Activated CD4-positive, alpha-beta T cell treated with anti-CD3 and anti-CD28 coated beads, Interleukin-2, amount 10 ng/mL, durations not matched to agents 7 days and 5 days (primary cell): ENCODE data around the gene MYBBP1A. TPM values are rescaled to one million over a fixed set of nuclear protein-coding genes. Genes with fewer than 3 reads are reported as not detected.

Source experiments
- CTCF ChIA-PET: fragments of 350-600 bp; sonication (Branson Sonifier 250); formaldehyde crosslinking; loops from one replicate; lab custom pipeline; 2021; ENCODE audit warnings: antibody characterized with exemption; lab: Charles Lee
- POLR2A ChIA-PET: fragments of 350-600 bp; sonication (Branson Sonifier 250); formaldehyde crosslinking; loops from one replicate; lab custom pipeline; 2021; ENCODE audit warnings: antibody characterized with exemption; lab: Charles Lee
- DNase-seq: peaks from one replicate; pipeline ENCODE4 v3.0.0-alpha.2; 2020
- H3K27ac Mint-ChIP-seq: one replicate; pipeline ENCODE4 v1.8.0; 2021; ENCODE audit warnings: mild to moderate bottlenecking, moderate library complexity, mixed read lengths
- H3K27me3 Mint-ChIP-seq: one replicate; pipeline ENCODE4 v1.8.0; 2021; ENCODE audit warnings: mixed read lengths
- H3K36me3 Mint-ChIP-seq: one replicate; pipeline ENCODE4 v1.8.0; 2021; ENCODE audit warnings: low read depth, mixed read lengths
- H3K4me1 Mint-ChIP-seq: one replicate; pipeline ENCODE4 v1.8.0; 2021; ENCODE audit warnings: mixed read lengths
- H3K4me3 Mint-ChIP-seq: one replicate; pipeline ENCODE4 v1.8.0; 2021; ENCODE audit warnings: mild to moderate bottlenecking, moderate library complexity, mixed read lengths
- H3K9me3 Mint-ChIP-seq: one replicate; pipeline ENCODE4 v1.8.0; 2021; ENCODE audit warnings: mixed read lengths
- total RNA-seq, 2 experiments: library from RNA; stranded (reverse); gene quantifications; one replicate each; pipeline ENCODE4 v1.2.3, GENCODE V29; 2021

The MYBBP1A gene
- total RNA-seq, 2 experiments from 2014 or later, result 58.0 to 59.0 TPM

DNA sequence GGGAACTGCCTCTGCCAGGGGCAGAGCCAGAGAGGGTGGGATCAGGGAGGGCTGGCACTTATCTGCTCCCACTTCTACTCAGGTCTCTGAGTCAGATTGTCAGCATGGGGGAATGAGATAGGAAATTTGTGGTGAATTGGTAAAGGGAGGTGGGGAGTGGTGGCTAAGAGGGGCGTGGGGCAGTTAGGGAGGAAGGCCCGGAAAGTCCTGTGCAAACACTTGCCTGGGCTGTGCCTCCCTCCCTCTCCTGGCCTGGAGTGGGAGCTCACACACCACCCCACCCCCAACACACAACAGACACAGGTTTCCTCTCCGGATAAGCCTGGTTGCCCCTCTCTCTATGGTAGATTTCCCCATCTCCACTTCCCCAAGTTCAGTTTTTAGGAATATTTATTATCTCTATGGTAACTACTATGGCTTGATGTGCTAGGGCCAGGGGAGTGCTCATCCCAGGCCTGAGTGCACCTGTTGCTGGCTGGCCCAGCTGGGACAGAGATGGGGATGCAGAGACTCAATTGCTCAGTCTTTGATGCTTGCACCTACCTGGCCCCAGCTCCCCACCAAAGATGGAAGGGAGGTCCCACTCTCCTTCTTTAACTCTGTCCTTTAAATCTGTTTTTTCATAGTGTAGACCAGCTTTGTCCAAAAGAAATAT is 53.8 kb downstream of the MYBBP1A start:
- Mint-ChIP-seq H3K4me1 (peaks cover 40% of the 10 kb centered on the region), H3K36me3 (no peaks in the 10 kb centered on the region), H3K4me3 (no peak overlapping the region), H3K9me3 (no peaks in the 10 kb centered on the region), H3K27me3 (peaks cover 39% of the 10 kb centered on the region), H3K27ac (no peak overlapping the region)
- ChIA-PET CTCF (interaction anchor here (0.6 to 1.3 kb wide), 2 partner anchors 20 to 802 kb away, joined by 4 read pairs; no protein-coding TSS in a partner anchor), POLR2A (no interaction called here)
- DNase-seq, result no peak

DNA sequence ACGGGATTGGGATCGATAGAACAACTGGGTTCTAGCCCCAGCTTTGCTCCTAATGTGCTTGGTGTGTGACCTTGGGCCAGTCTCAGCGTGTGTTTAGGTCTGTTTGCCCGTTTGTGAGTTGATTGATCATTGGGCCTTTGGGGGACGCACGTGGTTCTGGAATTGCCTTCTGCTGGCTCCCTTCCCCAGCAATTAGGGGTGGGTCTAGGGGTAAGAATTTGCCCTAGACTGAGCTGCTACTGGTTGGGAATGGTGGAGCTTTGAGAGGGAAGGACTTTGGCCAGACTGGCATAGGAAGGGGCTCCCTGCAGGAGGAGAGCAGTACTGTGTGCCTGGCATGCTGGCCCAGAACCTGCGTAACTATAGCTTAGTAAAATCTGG is 55.0 kb downstream of the MYBBP1A start:
- Mint-ChIP-seq H3K4me1 (peaks cover 37% of the 10 kb centered on the region), H3K27me3 (peaks cover 39% of the 10 kb centered on the region), H3K36me3 (no peaks in the 10 kb centered on the region), H3K4me3 (peak overlapping the region; percentile 66), H3K27ac (no peak overlapping the region), H3K9me3 (no peaks in the 10 kb centered on the region)
- CTCF ChIA-PET, result interaction anchor here (1.2 to 1.3 kb wide), 2 partner anchors 19 to 63 kb away, joined by 3 to 4 read pairs; no protein-coding TSS in a partner anchor
- POLR2A ChIA-PET, result interaction anchor here (0.5 kb wide), 1 partner anchor 435 kb away, joined by 3 read pairs; no protein-coding TSS in a partner anchor
- DNase-seq, result no peak

DNA sequence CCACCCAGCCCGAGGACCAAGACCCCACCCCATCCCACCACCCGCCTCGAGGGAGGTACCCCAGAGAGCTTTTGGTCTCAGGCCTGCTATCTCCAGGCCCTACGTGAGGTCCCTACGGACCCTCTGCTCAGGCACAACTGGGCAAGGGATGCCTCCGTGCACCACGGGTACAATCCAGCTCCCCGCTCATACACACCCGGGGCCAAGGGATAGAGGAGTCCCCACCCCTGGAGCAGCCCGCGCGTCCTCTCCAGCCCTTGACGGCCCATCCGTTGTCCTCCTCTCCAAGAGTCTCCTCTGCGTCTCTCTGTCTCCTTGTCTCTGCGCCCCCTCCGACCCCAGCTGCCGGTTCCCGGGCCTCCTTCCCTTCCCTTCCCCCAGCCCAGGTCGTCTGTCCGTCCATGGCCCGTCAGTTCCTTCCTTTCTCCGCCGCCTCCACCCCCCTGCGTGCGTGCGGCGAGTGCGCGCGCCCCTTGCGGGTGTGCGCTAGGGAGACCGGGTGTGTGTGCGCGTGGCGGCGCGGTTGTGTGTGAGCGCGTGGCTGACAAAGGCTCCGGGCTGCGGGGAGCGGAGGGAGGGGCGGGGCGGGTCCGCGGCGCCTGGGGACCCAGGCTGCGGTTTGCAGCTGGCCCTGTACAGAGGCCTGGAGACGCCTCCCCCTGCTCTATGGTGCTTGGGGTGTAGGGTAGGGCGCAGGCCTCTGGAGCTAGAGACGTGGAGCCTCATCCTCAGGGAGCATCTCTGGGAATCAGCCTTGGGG is 55.6 kb downstream of the MYBBP1A start:
- ChIA-PET POLR2A (interaction anchor here (0.5 kb wide), 1 partner anchor 435 kb away, joined by 3 read pairs; no protein-coding TSS in a partner anchor), CTCF (interaction anchor here (1.2 kb wide), 1 partner anchor 64 kb away, joined by 3 read pairs; no protein-coding TSS in a partner anchor)
- Mint-ChIP-seq H3K4me1 (peaks cover 31% of the 10 kb centered on the region), H3K9me3 (no peaks in the 10 kb centered on the region), H3K36me3 (no peaks in the 10 kb centered on the region), H3K27me3 (peaks cover 39% of the 10 kb centered on the region), H3K4me3 (peak overlapping the region; percentile 66), H3K27ac (no peak overlapping the region)
- DNase-seq, result peak; percentile 33

DNA sequence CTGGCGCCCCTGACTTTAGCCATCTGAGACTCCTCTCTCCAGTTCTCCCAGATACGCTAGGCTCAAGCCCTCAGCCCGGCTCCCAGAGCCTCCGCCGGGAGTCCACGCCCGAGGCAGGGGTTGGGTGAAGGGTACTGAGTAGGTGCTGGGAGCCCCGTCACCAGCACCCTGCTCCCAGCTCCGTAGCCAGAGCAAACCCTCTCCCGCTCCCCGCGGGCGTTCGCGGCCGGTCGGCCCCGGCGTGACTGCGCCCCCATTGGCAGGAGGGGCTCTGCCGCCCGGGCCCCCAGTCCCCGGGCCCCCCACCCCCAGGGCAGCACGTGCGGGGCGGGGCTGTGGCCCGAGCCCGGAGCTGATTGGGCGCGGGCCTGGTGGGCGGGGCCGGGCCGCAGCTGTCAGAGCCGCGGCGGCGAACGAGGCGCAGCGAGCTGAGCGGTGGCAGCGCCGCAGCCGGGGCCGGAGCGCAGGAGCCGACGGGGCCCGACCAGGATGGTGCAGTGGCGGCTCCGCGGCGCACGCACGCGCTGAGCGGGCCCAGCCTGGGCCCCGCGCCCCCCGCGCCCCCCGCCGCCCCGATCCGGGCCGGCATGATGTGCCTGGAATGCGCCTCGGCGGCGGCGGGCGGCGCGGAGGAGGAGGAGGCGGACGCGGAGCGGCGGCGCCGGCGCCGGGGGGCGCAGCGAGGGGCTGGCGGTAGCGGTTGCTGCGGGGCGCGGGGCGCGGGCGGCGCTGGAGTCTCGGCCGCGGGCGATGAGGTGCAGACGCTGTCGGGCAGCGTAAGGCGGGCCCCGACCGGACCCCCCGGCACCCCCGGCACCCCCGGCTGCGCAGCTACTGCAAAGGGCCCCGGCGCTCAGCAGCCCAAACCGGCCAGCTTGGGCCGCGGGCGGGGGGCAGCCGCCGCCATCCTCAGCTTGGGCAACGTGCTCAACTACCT is 56.5 kb downstream of the MYBBP1A start, which contains the start of gene SPNS2:
TSS of gene SPNS2 (plus strand) at position 421 of the 937 bp plus-strand sequence. CDS start at position 588, 167 bp downstream.
- Mint-ChIP-seq H3K9me3 (no peaks in the 10 kb centered on the region), H3K36me3 (no peaks in the 10 kb centered on the region), H3K27me3 (peaks cover 39% of the 10 kb centered on the region), H3K27ac (no peak within 1 kb of the TSS), H3K4me3 (peak within 1 kb of the TSS; percentile 66), H3K4me1 (peaks cover 22% of the 10 kb centered on the region)
- POLR2A ChIA-PET, result interaction anchor here (0.6 kb wide), 1 partner anchor 9 kb away, joined by 3 read pairs; no protein-coding TSS in a partner anchor
- CTCF ChIA-PET, result interaction anchor here (1.0 to 2.2 kb wide), 3 partner anchors 11 to 17 kb away, joined by 3 to 5 read pairs (median 3); no protein-coding TSS in a partner anchor
- DNase-seq, result peak; percentile 55

DNA sequence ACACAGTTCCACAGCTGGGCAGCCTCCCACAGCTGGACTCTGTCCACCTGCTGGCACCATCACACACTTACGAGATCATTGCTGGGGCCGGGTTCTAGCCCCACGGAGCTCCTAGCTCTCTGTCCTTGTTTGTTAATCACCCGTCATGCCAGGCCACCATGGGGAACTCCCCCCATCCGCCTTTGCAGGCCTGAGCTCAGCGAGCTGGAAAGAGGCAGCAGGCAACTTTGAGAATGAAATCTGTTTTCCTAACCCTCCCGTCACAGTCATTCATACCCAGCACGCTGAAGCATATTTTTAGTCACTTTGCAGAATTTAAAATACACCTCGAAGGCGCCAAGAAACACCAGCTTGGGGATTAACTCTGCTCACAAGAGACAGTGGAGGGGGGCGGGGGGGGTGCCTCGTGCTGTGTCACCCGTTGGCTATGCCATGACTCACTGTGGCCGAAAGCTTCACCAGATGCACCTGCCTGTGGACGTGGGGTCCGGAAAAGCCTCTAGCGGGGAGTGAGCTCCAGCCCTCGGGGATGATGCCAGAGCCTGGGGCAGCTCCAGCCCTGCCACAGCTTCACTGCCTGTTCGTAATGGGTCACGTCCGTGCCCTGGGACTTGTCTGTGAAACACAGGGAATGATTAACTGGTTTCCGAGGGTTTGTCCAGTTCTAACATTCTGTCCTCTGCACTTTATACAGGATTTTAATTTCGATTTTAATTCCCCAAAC is 57.9 kb downstream of the MYBBP1A start:
- H3K9me3 Mint-ChIP-seq, result no peaks in the 10 kb centered on the region
- POLR2A ChIA-PET, result no interaction called here
- H3K27ac Mint-ChIP-seq, result no peak overlapping the region
- H3K36me3 Mint-ChIP-seq, result no peaks in the 10 kb centered on the region
- H3K27me3 Mint-ChIP-seq, result peaks cover 34% of the 10 kb centered on the region
- no peak overlapping the region for H3K4me3 Mint-ChIP-seq
- DNase-seq, result no peak
- H3K4me1 Mint-ChIP-seq, result peaks cover 22% of the 10 kb centered on the region
- CTCF ChIA-PET, result interaction anchor here (0.6 to 2.2 kb wide), 3 partner anchors 13 to 432 kb away, joined by 3 to 5 read pairs (median 3); no protein-coding TSS in a partner anchor

DNA sequence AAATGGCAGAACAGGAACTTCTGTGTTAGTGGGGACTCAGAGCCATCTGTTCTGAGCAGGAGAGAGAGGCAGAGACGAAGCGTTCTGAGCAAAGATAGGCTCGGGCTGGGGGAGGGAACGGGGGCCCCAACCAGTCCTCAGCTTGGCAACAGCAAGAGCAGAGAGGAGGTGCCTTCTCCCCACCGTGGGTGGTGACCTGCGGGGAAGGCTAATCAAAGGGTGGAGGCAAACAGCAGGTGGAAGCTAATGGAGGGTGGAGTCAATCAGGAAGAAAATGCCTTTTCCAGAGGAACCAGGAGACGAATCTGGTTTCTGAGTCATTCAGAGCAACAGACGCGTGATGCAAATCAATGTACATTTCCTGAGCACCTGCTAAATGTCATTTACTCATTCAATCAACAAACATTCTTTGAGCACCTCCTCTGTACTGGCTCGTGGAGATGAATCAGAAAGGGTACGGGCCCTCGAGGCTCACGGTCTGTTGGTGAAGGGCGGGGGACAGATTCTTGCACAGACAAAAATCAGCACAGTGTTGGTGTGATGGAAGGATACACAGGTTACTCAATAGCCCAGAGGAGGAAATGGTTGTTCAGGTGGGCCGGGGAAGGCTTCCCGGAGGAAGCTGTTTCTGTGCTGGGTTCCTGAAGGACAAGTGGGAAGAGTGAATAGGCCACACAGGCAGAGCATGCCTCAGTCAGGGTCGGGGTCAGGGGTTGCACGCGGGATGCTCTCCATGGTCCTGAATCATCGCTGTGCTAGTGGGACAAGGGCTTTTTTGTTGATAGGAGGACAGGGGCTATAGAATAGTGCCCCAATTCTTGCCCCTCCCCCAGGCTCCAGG is 62.2 kb downstream of the MYBBP1A start:
- Mint-ChIP-seq H3K27ac (no peak overlapping the region), H3K36me3 (no peaks in the 10 kb centered on the region), H3K9me3 (no peaks in the 10 kb centered on the region), H3K4me3 (no peak overlapping the region), H3K4me1 (peaks cover 3% of the 10 kb centered on the region), H3K27me3 (peaks cover 8% of the 10 kb centered on the region)
- ChIA-PET POLR2A (no interaction called here), CTCF (interaction anchor here (0.6 kb wide), 1 partner anchor 54 kb away, joined by 5 read pairs; no protein-coding TSS in a partner anchor)
- peak; percentile 58 for DNase-seq

DNA sequence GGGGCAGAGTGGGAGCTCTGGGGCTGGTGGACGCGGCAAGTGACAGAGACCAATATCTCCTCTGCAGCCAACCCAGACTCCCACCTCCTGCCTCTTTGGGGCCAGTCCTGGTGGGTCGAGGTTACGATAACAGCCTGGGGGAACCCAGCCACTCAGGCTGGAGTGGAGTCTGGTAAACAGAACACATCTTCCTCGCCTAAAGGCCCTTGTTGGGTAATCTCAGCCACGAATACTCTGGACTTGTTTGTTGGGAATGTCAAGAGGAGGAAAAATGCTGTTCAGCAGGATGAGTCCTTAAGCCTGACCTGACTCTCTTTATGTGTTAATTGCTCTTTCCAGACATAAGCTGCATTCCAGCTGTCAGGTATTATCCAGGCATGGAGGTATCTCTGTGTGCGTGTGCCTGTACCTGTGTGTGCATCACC is 64.5 kb downstream of the MYBBP1A start:
- Mint-ChIP-seq H3K4me3 (no peak overlapping the region), H3K27ac (no peak overlapping the region), H3K4me1 (peaks cover 19% of the 10 kb centered on the region), H3K27me3 (no peaks in the 10 kb centered on the region), H3K9me3 (no peaks in the 10 kb centered on the region), H3K36me3 (peaks cover 2% of the 10 kb centered on the region)
- ChIA-PET POLR2A (no interaction called here), CTCF (no interaction called here)
- no peak for DNase-seq

DNA sequence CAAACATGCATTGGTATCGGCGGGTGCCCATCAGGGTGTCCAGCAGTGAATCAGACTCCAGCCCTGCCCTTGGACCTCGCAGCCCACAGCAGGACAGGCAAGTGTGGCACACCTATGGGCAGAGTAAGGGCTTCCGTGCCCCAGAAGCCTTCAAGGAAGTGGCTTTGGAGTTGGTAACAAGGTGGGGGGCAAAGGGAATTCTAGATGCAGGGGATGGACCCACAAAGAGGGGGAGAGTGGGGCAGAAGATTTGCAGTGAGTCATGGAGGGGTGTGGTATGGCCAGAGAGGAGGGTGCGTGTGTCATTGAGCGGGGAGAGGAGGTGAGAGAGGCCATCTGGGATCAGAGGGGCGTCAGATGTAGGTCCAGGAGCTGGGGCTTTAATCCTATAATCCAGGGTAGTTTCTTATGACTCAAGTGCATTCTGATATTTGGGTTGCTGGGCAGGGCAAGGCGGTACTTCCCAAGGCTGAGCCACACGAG is 65.0 kb downstream of the MYBBP1A start:
- POLR2A ChIA-PET, result no interaction called here
- DNase-seq, result no peak
- H3K27me3 Mint-ChIP-seq, result no peaks in the 10 kb centered on the region
- CTCF ChIA-PET, result no interaction called here
- no peak overlapping the region for H3K4me3 Mint-ChIP-seq
- peaks cover 3% of the 10 kb centered on the region for H3K36me3 Mint-ChIP-seq
- no peaks in the 10 kb centered on the region for H3K9me3 Mint-ChIP-seq
- H3K27ac Mint-ChIP-seq, result no peak overlapping the region
- peaks cover 23% of the 10 kb centered on the region for H3K4me1 Mint-ChIP-seq

DNA sequence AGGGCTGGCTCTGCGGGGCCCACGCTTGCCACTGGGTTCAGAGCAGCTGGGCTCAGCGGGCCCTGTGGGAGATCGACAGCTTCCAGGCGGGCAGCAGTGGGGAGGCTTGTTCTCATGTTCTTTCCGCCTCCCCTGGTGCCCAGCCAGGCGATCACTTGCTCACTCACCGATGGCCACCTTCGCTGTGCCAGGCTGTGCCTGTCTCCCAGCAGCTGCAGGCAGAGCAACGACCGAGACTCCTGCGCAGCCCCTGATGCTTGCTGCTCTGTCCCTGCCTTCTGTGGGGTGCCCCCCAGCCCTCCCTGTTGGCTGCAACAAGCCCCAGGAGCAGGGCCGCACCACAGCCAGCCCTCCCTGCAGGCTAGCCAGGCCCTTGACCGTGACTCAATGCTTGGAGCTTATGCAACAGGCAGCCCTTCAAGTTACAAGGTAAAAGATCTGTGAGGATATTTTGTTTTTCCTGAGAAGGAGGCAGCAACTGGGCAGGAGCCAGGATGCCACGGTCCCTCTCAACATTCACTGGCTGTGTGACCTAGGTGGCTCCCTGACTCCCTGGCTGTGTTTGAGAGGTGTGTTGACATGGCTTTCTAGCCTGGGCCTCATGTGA is 66.1 kb downstream of the MYBBP1A start:
- CTCF ChIA-PET, result interaction anchor here (0.6 kb wide), 1 partner anchor 376 kb away, joined by 4 read pairs; no protein-coding TSS in a partner anchor
- Mint-ChIP-seq H3K4me1 (peaks cover 29% of the 10 kb centered on the region), H3K36me3 (peaks cover 8% of the 10 kb centered on the region), H3K27ac (no peak overlapping the region), H3K9me3 (no peaks in the 10 kb centered on the region), H3K4me3 (no peak overlapping the region), H3K27me3 (no peaks in the 10 kb centered on the region)
- no peak for DNase-seq
- POLR2A ChIA-PET, result no interaction called here
